HEK293 (cell line): Measurements from ENCODE around the gene OCSTAMP.

ENCODE experiments used
- TRIM28 ChIP-seq: IDR thresholded peaks from 2 replicates; pipeline ENCODE4 v1.6.1; 2011; ENCODE audit warnings: low read length, control low read depth, borderline replicate concordance
- ZFP41 ChIP-seq: fragments of 450-650 bp; formaldehyde crosslinking; IDR thresholded peaks from 2 replicates; pipeline ENCODE4 v1.5.1; 2016; ENCODE audit warnings: missing biosample characterization, missing genetic modification characterization, borderline replicate concordance
- ZNF138 ChIP-seq: fragments of 450-650 bp; formaldehyde crosslinking; IDR thresholded peaks from 2 replicates; pipeline ENCODE4 v1.5.1; 2016; ENCODE audit warnings: missing biosample characterization, missing genetic modification characterization, borderline replicate concordance
- ZNF221 ChIP-seq: fragments of 450-650 bp; formaldehyde crosslinking; IDR thresholded peaks from 2 replicates; pipeline ENCODE4 v1.5.1; 2017; ENCODE audit warnings: missing biosample characterization, missing genetic modification characterization, borderline replicate concordance
- ZNF248 ChIP-seq: fragments of 450-650 bp; formaldehyde crosslinking; IDR thresholded peaks from 2 replicates; pipeline ENCODE4 v1.5.1; 2017; ENCODE audit warnings: missing biosample characterization, missing genetic modification characterization
- ZNF274 ChIP-seq, 2 experiments: fragments of 200-500 bp in 1 of 2; fragments of 450-650 bp in 1 of 2; sonication (Bioruptor generic) in 1 of 2; formaldehyde crosslinking in 1 of 2; IDR thresholded peaks; 2 replicates each; pipeline versions ENCODE4 v1.5.1 to v1.6.1; 2014 to 2016; ENCODE audit warnings: borderline replicate concordance in 1 of 2, inconsistent platforms in 1 of 2, low read length in 1 of 2, missing biosample characterization in 1 of 2, missing genetic modification characterization in 1 of 2
- ZNF513 ChIP-seq: fragments of 450-650 bp; IDR thresholded peaks from 2 replicates; pipeline ENCODE4 v1.5.1; 2018; ENCODE audit warnings: missing biosample characterization, missing genetic modification characterization
- ZNF785 ChIP-seq: fragments of 450-650 bp; formaldehyde crosslinking; IDR thresholded peaks from 2 replicates; pipeline ENCODE4 v1.5.1; 2016; ENCODE audit warnings: missing biosample characterization, missing genetic modification characterization
- TF ChIP-seq, protein P1 (sequence below): fragments of 450-650 bp; formaldehyde crosslinking; IDR thresholded peaks from 2 replicates; pipeline ENCODE4 v1.5.1; 2016; ENCODE audit warnings: missing biosample characterization, missing genetic modification characterization

DNA sequence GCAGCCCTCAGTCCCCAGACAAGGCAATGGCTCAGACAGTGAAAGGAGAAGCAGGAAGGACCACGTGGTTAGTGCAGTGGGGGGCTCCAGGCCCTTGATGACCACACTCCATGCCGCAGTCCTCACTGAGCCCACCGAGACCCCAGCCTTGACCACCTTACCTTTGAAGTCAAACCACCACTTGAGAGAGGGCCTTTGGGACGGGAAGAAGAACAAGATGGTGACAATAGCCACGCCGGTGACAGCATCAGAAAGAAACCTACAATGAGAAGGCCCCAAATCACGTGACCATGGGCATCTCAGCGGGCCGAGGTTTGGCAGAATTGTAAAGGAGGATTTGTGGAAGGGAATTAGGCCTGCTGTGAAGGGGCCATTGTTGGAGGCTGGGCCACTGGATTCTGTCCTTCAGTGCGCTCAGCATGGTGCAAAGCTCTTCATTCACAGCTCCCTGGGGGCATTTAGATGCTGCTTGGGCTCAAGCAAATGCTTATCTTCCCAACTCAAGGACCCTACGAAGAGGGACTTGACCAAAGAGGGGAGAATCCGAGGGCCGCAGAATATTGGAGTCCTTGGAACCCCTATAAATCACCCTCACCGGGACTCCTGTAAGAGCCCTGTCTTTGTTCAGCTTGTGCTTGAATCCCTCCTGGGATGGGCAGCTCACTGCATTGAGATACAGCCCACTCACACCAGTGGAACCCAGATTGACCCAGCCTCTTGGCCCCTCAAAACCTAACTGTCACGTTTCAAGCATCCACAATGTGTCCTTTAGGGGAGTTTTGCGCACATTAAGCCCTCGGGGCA lies 33.2 kb upstream of the OCSTAMP start:
- TF ChIP-seq TRIM28 (no peak), ZFP41 (tag by site-specific recombination) (no peak), ZNF274 (IDR thresholded peaks at IDR 0.05; ENCODE audit: low read length) (no peak), ZNF274 (tag by site-specific recombination; IDR thresholded peaks at IDR 0.05; ENCODE audit: borderline replicate concordance) (no peak), ZNF138 (tag by site-specific recombination) (no peak), ZNF248 (no peak), ZNF513 (tag by site-specific recombination) (no peak), ZNF785 (tag by site-specific recombination) (no peak), ZNF221 (tag by site-specific recombination) (no peak)
- TF ChIP-seq, protein P1, sequence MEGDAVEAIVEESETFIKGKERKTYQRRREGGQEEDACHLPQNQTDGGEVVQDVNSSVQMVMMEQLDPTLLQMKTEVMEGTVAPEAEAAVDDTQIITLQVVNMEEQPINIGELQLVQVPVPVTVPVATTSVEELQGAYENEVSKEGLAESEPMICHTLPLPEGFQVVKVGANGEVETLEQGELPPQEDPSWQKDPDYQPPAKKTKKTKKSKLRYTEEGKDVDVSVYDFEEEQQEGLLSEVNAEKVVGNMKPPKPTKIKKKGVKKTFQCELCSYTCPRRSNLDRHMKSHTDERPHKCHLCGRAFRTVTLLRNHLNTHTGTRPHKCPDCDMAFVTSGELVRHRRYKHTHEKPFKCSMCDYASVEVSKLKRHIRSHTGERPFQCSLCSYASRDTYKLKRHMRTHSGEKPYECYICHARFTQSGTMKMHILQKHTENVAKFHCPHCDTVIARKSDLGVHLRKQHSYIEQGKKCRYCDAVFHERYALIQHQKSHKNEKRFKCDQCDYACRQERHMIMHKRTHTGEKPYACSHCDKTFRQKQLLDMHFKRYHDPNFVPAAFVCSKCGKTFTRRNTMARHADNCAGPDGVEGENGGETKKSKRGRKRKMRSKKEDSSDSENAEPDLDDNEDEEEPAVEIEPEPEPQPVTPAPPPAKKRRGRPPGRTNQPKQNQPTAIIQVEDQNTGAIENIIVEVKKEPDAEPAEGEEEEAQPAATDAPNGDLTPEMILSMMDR, result no peak
